Left cardiac atrium (tissue), 4 donors: Measurements from ENCODE around the gene BCL2L11. TPM values are rescaled to one million over a fixed set of nuclear protein-coding genes. Genes with fewer than 3 reads are reported as not detected.

Source experiments
- ATAC-seq, 2 donors: fragments of 200-7000 bp; cut with Tn5 transposase; one replicate each; pipeline ENCODE4 v1.9.1; 2020; ENCODE audit warnings: mild to moderate bottlenecking in 2 of 2, moderate library complexity in 2 of 2
- DNase-seq: peaks from one replicate; pipeline ENCODE4 v3.0.0-alpha.2; 2020
- intact Hi-C, 2 donors: fragments of 100-400 bp; cut with DNase I; formaldehyde crosslinking; loops; one replicate each; pipeline versions ENCODE4 v1.14.1 to v1.15.1; 2022 to 2023
- total RNA-seq, 2 donors: library from RNA; stranded (reverse); fragmentation: NEBNext Ultra II Directional; extraction: Animal tissue kit (Norgen Biotek cat#: 25700); gene quantifications; one replicate each; pipeline ENCODE4 v1.2.1, GENCODE V29; 2021
- donor health status: DM: no; HTN: yes; CAD: no.
- donor health status: DM: no; HTN: yes; CAD: no; lungs with severe emphysema.
- donor health status: DM: yes; HTN: yes; CAD: no.
- donor health status: Dilated cardiomyopathy.

BCL2L11 gene
- total RNA-seq, 2 donors from 2014 or later: 4.6 to 9.2 TPM

DNA sequence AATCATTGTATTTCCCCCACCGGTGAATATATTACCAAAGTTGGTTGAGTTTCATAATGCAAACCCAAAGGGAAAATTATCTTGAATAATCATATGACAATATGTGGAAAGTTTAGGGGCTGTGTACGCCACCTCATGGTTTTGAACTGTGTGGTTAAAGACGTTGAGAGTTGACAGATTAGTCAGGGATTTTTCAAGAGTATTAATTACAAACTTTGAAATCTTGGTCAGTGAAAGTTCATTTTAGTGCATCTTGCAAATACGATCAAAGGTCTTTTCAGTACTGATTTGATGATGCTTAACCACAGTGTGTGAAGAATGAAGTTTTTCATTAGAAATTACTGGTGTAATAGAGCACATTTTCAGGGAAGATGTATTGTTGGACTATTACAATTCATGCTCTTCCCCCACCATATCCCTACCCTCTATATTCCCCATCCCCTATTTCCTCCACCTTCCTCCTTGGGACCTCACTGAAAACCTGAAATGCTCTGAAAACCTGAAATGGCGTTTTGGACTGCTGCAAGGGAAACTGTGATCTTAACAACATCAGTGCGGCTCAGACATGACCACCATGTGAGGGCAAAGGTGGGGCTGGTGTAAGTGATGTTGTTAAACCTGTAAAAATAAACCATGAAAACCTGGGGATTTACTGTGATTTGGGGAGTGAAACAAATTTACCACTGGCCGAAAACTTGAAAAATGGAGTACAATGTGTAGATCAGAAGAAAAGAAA lies 4.5 kb upstream of the BCL2L11 start:
- ATAC-seq (no peak), DNase-seq (no peak)
- intact Hi-C loops: loop anchor here in 1 of 2 donors (5.0 kb wide), 1 partner anchor 304 kb away; no protein-coding TSS in a partner anchor

GRCh38 chr2:111116843-111117597 lies 3.7 kb upstream of the BCL2L11 start:
- ATAC-seq (peak; percentile 46 to 62), DNase-seq (peak; percentile 74)
- intact Hi-C loops: loop anchor here in 1 of 2 donors (5.0 kb wide), 1 partner anchor 305 kb away; no protein-coding TSS in a partner anchor

GRCh38 chr2:111117598-111118480 lies 2.9 kb upstream of the BCL2L11 start:
- ATAC-seq (peak in 1 of 2 donors; percentile 8), DNase-seq (peak; percentile 46)
- intact Hi-C loops: loop anchor here in 1 of 2 donors (5.0 kb wide), 1 partner anchor 306 kb away; no protein-coding TSS in a partner anchor

GRCh38 chr2:111118481-111118980 lies 2.2 kb upstream of the BCL2L11 start:
- peak; percentile 38 for DNase-seq
- intact Hi-C loops: loop anchor here in 1 of 2 donors (5.0 kb wide), 1 partner anchor 306 kb away; no protein-coding TSS in a partner anchor
- ATAC-seq: no peak

DNA sequence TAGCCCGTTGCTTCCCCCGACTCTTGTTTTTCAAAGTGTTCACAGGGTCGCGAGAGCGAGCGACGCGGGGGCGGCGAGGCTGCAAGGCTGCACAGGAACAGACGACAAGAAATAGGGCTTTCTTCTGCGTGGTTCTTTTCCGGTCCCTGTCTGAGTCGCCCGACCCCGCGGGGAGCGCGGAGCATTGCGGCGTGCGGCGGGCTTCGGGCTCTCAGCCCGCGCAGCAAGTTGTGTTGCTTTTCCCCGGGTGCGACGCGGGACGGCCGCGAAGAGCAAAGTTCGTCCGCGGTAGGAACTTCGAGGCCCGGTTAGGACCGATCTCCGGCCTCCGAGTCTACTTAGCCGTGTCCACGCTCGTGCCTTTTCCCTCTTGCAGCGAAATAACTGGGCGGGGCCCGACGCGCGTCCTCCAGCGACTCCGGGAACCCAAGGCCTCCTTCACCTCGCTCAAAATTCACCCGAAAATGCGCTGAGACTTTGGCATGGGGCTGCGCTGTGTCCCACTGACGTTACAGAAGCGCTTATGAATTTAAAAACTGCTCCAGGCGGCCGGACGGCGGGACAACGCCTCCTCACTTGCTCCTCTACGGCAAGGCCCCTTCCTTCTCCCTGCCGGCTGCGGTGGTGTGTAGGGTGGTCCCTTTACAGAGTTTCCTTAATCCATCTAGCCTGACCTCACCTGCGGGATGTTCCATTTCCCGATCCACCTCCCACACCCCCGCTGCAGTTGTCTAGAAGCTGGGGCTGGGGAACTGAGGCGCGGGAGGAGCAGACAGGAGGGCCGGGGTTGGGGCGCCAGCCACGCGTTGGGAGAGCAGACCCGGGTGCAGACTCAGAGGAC lies 1.5 kb upstream of the BCL2L11 start:
- intact Hi-C loops: loop anchor here in 1 of 2 donors (5.0 kb wide), 1 partner anchor 307 kb away; no protein-coding TSS in a partner anchor
- ATAC-seq (no peak), DNase-seq (peak; percentile 29)

DNA sequence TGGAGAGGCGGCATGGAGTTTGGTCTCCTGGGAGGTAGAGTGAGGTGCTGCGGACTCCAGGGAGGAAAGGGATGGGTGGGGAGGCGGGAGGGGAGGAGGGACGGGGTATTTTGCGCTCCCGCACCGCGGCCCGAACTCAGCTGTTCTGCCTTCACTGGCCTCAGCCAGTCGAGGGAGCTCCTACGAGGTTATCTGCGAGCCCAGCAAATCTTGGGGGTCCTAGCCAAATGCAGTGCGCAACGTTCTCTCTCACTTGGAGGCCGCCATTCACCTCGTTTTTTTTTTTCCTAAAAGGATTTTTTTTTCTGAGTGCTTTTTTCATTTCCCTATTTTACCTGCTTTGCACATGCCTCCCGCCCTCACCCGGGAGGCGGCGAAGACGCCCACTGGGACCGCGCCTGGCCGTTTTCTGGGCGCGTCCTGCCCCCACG lies 877 bp upstream of the BCL2L11 start:
- intact Hi-C loops: loop anchor here in 1 of 2 donors (5.0 kb wide), 1 partner anchor 308 kb away; no protein-coding TSS in a partner anchor
- no peak for DNase-seq

DNA sequence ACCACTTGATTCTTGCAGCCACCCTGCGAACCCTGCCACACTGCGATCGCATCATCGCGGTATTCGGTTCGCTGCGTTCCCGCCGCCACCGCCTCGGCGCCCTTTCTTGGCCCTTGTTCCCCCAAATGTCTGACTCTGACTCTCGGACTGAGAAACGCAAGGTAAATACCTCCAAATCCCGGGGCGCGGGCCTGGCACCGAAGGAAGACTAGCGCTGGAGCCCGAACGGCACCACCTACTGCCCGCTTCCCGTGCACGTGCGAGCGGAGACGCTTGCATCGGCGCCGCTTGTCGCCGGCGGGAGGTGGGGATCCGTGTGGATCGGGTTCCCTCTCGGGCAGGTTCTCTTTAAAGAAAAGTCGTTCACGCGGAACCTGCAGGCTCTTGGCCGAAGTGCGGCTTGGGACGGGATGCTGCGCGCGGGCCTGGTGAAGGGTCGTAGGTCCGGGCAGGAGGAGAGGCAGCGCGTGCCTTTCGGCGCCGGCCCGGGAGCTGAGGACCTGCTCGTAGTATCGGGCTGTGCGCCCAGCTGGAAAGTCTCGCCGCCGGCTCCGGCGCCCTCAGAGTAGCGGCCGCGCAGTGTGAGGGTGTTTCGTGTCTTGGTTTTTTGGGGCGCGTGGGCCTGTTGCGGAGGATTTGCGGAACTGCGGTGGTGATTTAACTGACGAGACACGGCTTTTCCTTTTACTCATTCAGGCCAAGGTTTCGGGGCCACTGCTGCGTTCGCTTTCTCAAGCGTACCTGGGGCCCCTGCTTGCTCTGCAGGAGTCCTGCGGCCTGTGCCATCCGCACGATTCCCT lies 514 bp downstream of the BCL2L11 start:
- ATAC-seq (peak; percentile 14 to 17), DNase-seq (peak; percentile 48)
- intact Hi-C loops: no loop called here

More for the DNA sequence above, 877 bp upstream of the BCL2L11 start:
- no peak for ATAC-seq

DNA sequence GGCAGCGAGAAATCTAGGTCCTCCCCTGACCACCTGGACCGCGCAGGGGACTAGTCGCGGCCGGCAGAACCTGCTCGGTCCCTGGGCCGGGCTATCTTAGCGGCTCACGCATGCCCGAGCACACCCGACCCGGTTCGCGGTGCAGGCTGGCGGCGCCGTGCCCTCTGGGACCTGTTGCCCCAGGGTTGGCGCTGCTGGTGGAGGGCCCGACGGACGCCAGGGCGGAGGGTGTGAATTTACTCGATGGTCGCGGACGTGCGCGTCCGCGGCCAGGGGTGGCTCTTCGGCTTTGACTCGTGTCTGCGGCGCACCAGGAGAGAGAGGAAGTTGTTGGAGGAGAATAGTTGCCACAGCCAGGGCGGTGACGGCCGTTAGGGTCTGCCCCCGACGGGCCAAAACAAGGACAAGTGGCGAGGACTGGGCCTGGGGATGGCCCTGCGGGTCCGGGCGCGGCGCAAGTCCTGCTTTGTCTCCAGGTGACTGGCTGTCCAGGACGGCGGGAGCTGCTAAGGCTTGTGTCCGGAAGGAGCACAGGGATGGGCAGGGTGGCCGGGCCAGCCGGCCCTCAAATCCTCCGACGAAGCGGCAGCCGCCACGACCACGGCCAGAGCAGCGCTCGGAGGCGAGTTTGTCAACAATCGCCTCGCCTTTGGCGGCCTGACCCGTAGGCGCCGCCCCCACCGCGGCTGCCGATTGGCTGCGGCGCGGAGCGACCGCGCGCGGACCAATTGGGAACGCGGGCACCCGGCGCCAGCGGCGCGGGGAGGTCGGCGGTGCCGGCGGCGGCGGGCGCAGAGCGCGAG lies 1.3 kb downstream of the BCL2L11 start:
- ATAC-seq (peak; percentile 75 to 78), DNase-seq (peak; percentile 90)
- intact Hi-C loops: no loop called here

GRCh38 chr2:111122631-111123421 lies 2.1 kb downstream of the BCL2L11 start:
- ATAC-seq: peak; percentile 50 to 55
- peak; percentile 90 for DNase-seq
- intact Hi-C loops: no loop called here

DNA sequence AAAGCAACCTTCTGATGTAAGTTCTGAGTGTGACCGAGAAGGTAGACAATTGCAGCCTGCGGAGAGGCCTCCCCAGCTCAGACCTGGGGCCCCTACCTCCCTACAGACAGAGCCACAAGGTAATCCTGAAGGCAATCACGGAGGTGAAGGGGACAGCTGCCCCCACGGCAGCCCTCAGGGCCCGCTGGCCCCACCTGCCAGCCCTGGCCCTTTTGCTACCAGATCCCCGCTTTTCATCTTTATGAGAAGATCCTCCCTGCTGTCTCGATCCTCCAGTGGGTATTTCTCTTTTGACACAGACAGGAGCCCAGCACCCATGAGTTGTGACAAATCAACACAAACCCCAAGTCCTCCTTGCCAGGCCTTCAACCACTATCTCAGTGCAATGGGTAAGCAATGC lies 3.0 kb downstream of the BCL2L11 start:
- ATAC-seq: no peak
- DNase-seq: no peak
- intact Hi-C loops: no loop called here

- ATAC-seq (no peak), DNase-seq (no peak)
- intact Hi-C loops: no loop called here
Measured at GRCh38 chr2:111126581-111126980, 5.9 kb downstream of the BCL2L11 start.

DNA sequence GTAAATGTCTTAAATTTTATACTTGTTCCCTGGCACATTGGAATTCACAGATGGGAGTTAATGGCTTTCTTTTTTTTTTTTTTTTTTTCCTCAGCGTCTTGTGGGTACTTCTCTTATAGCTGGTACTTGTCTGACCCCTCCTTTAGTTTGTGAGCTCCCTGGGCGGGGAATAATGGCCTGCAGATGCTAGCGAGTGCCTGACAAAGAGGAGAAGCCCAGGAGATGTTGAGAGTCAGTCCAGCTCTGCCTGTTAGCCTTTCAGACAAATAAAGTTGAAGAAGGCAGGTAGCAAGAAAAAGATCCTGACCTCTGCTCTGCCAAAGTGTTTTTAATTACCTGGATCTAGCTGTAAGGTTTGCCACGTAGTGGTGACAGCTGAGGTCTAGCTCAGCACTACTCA lies 6.6 kb downstream of the BCL2L11 start:
- intact Hi-C loops: no loop called here
- no peak for DNase-seq

GRCh38 chr2:111128096-111128495 lies 7.4 kb downstream of the BCL2L11 start:
- DNase-seq: no peak
- intact Hi-C loops: no loop called here
- no peak for ATAC-seq

More for the DNA sequence above, 6.6 kb downstream of the BCL2L11 start:
- ATAC-seq: no peak

DNA sequence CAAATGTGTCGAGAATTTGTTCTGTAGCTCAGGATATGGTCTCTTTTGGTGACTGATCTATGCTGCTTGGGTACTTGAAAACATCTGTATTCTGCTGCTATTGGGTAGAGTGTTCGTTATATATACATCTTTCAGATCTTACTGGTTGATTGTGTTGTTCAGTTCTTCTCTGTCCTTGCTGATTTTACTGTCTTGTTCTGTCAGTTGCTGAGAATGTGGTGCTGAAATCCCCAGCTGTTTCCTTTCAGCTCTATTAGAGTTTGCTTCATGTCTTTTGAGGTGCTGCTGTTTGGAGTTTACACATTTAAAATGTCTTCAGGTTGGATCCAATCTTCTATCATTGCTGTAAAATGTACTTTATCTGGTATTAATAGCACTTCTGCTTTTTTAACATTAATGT lies 12.9 kb downstream of the BCL2L11 start:
- intact Hi-C loops: no loop called here
- ATAC-seq (no peak), DNase-seq (no peak)

GRCh38 chr2:111134055-111134454 lies 13.3 kb downstream of the BCL2L11 start:
- ATAC-seq (no peak), DNase-seq (no peak)
- intact Hi-C loops: no loop called here
